Activated T-cell treated with anti-CD3 and anti-CD28 coated beads for 24 hours (primary cell): ENCODE measurements around the gene HSD17B7.

Source experiments
- DNase-seq: peaks from one replicate; pipeline ENCODE4 v3.0.0-alpha.2; 2020; ENCODE audit warnings: low read depth

HSD17B7 gene

DNA sequence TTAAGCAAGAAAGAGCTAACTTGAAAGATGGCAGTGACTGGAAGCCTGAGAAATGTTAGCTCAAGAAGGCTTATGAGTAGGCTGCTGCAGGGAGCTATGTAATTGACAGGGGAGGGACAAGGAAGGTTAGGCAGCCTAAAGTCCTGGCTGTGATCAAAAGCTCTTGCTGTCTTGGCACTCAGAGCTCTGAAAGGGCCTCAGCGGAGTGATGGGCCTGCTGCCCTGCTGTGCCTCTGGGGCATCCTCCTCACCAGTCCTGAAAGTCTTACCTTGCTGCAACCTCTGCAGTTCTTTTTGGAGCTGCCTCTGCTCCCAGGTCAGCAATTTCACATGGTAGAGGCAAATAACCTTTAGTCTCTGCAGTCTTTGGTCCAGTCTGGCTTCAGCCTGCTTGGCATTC lies 68.7 kb downstream of the HSD17B7 start:
- DNase-seq, result no peak

DNA sequence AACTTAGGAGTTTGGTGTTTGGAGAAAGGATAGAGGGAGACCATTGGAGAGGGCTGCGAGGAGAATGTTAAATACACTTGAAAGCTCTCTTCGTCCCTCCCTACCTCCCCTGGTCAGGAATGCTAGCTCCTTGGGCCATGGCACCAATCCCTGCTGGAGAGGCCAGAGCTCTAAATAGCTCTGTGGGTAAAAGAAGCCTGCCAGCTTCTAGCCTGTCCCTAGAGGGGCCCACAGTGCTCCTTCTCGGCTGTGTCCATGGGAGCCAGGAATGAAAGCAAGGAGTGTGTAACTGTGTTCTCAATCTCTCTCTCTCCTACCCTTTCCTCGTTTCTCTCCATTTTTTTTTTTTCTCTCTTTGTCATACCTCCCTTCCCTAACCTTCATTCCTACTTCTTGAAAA lies 70.6 kb downstream of the HSD17B7 start, which contains the start of gene CCDC190:
Gene CCDC190, minus strand, starts transcription at position 75 of the 400 bp plus-strand sequence. CDS start 1,529 bp downstream, outside the sequence.
- no peak for DNase-seq

DNA sequence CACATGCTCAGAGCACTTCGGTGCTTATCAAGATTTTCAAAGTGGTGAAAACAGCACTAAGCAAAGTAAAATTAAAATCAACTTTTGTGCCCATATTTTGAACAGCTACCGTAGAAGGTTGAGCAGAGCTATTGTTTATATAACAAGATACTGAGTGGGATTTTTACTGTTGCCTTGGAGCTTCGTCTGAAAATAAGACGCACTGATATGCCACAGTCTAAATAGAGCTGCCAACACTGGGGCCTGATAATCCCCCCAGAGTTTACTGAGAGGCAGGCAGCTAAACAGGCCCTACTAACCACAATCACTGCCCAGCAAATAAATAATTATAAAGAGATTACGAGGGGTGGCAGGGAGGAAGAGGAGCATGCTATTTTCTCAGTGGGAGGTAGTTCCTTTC lies 71.1 kb downstream of the HSD17B7 start:
- no peak for DNase-seq
